Measurements from ENCODE around the gene ZNF584.

DNA sequence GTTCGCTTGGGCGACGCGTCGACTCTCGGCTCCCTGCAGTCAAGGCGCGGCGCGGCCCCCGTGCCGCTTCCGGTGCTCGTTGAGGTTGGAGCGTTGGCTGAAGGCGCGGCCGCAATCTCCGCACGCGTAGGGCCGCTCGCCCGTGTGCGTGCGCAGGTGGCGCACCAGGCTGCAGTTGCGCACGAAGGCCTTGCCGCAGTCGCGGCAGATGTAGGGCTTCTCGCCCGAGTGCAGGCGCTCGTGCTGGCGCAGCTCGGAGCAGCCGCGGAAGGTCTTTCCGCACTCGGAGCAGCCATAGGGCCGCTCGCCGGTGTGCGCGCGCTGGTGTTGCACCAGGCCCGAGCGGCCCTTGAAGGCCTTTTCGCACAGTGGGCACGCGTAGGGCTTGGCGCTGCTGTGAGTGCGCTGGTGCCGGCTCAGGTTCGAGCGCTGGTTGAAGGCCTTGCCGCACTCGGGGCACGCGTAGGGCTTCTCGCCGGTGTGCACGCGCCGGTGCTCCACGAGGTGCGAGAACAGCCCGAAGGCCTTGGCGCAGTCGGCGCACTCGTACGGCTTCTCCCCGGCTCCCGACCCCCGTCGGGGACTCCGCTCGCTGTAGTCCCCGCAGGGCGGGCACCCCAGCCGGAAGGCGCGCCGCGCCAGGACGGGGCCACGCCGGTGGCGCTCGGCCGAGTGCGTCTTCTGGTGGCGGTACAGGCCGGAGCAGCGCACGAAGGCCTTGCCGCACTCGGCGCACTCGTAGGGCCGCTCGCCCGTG, 40.6 kb upstream of the ZNF584 start:
- TF ChIP-seq TARDBP (IDR thresholded peaks at IDR 0.05; ENCODE audit: borderline replicate concordance): no peak
- TF ChIP-seq, protein P1, sequence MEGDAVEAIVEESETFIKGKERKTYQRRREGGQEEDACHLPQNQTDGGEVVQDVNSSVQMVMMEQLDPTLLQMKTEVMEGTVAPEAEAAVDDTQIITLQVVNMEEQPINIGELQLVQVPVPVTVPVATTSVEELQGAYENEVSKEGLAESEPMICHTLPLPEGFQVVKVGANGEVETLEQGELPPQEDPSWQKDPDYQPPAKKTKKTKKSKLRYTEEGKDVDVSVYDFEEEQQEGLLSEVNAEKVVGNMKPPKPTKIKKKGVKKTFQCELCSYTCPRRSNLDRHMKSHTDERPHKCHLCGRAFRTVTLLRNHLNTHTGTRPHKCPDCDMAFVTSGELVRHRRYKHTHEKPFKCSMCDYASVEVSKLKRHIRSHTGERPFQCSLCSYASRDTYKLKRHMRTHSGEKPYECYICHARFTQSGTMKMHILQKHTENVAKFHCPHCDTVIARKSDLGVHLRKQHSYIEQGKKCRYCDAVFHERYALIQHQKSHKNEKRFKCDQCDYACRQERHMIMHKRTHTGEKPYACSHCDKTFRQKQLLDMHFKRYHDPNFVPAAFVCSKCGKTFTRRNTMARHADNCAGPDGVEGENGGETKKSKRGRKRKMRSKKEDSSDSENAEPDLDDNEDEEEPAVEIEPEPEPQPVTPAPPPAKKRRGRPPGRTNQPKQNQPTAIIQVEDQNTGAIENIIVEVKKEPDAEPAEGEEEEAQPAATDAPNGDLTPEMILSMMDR (IDR thresholded peaks at IDR 0.05 in 2 of 3, conservative IDR thresholded peaks at IDR 0.05 in 1 of 3; ENCODE audit: control insufficient read depth in 2 of 3, extremely low read depth in 1 of 3, insufficient read depth in 1 of 3, low read depth in 3 of 3, low read length in 3 of 3): no peak
- TF ChIP-seq EP300 (IDR thresholded peaks at IDR 0.05; ENCODE audit: borderline replicate concordance in 1 of 2, control insufficient read depth in 1 of 2, low read depth in 2 of 2, low read length in 2 of 2): no peak
- no peak for TF ChIP-seq ZNF384 (IDR thresholded peaks at IDR 0.05; ENCODE audit: borderline replicate concordance, low read depth, low read length)
- no peak for TF ChIP-seq WRNIP1 (IDR thresholded peaks at IDR 0.05; ENCODE audit: borderline replicate concordance, low read depth, low read length)
- no peak for TF ChIP-seq RAD21 (IDR thresholded peaks at IDR 0.05; ENCODE audit: insufficient read depth, low read depth, low read length)
- TF ChIP-seq, protein P2, sequence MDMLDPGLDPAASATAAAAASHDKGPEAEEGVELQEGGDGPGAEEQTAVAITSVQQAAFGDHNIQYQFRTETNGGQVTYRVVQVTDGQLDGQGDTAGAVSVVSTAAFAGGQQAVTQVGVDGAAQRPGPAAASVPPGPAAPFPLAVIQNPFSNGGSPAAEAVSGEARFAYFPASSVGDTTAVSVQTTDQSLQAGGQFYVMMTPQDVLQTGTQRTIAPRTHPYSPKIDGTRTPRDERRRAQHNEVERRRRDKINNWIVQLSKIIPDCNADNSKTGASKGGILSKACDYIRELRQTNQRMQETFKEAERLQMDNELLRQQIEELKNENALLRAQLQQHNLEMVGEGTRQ (IDR thresholded peaks at IDR 0.05; ENCODE audit: borderline replicate concordance, low read depth, low read length): no peak
- TF ChIP-seq FOXM1 (IDR thresholded peaks at IDR 0.05; ENCODE audit: low read depth, low read length): no peak
- TF ChIP-seq SMC3 (IDR thresholded peaks at IDR 0.05; ENCODE audit: borderline replicate concordance, low read length): no peak
